GM19238 (cell line): Measurements from ENCODE around the gene CES3.
"Not testable (repeated sequence)": the region's sequence is repeated elsewhere in the genome, so short reads cannot be mapped to it uniquely, and the experiment has no call there.

ENCODE experiments used
- DNase-seq: peaks from one replicate; pipeline ENCODE4 v3.0.0; 2011; ENCODE audit warnings: low spot score; ENCODE audit not compliant: insufficient read length

The CES3 gene

DNA sequence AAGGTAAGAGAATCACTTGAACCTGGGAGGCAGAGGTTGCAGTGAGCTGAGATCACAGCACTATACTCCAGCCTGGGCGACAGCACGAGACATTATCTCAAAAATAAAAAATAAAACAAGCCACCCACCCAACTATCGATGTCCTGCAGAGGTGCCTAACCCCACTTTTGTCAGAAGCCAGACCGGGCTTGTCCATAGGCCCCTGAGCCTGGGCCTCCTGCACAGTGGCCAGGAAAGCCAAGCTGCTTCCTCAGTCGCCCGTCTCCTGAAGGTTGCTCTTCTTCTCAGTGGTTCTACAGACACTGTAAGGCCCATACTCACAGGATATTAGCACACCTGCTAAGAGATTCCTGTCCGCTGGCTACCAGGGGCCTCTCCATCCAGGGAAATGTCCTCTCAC is 14.5 kb upstream of the CES3 start:
- DNase-seq, result no peak

- DNase-seq, result no peak
These were observed 14.1 kb upstream of the CES3 start for GRCh38 chr16:66946974-66947301.

GRCh38 chr16:66947302-66948065 is 13.6 kb upstream of the CES3 start:
- peak; percentile 73 for DNase-seq

DNA sequence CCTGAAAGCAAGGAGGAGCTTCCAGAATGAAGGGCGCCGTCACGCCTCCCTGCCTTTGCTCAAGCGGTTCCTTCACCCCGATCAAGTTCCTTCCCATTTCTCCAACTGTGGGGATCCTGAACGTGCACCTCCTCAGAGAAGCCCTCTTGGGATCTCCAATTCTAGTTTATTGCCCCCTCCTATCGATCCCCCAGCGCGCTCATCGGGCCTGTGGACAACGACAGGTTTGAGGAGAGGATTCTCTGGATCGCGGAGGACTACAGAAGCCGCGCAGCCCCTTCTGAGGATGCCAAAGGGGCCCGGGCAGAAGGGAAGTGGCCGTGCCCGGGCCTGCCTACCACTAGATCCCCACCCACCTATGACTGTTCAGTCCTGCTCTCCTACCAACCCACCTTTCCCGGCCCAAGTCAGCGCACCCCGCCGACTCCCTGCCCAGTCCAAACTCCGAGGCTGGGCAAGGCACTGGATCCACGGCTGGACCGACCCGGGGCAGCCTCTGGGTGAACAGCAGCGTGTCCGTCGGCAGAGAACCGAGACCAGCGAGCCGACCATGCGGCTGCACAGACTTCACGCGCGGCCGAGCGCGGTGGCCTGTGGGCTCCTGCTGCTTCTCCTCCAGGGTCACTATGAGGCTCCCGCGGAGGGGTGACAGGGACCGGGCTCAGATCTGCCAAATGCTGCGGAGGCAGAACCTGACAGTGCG is 12.8 kb upstream of the CES3 start:
- DNase-seq, result no peak

GRCh38 chr16:66948837-66949225 is 12.2 kb upstream of the CES3 start:
- no peak for DNase-seq

DNA sequence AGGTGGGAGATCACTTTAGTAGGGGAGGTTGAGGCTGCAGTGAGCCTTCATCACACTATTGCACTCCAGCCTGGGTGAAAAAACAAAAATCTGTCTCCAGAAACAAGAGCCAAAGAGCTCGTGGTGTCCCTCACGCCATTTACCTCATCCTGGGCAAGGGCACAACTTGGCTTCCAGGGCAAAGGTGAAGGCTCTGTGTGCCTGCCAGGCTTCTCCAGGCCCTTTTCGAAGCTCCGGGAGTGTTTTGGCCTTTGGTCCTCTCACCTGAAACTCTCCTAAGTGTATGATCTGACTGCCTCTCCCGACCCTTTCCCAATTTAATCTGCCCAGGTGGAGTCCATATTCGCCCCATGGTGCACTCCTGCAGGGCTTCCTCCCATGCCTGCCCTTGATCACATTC is 11.6 kb upstream of the CES3 start:
- no peak for DNase-seq

DNA sequence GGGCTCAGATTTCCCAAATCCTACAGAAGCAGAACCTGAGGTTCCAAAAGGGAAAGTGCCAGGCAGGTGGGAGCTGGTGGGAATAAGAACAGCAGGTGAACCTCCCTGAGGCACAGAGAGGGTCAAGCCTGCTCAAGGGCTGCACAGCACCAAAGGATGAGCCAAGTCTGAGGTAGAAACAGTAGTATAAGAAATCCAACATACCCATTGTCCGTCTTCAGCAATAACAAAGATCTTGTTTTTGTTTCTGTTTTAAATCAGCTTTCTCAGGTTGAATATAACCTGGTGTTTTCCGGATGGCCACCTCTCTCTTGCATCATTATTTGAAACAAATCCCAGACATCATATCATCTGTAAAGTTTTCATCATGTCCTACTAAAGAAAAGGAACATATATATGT is 10.6 kb upstream of the CES3 start:
- no peak for DNase-seq

GRCh38 chr16:66950971-66951790 is 9.9 kb upstream of the CES3 start:
- no peak for DNase-seq

GRCh38 chr16:66952430-66953110 is 8.5 kb upstream of the CES3 start:
- no peak for DNase-seq

DNA sequence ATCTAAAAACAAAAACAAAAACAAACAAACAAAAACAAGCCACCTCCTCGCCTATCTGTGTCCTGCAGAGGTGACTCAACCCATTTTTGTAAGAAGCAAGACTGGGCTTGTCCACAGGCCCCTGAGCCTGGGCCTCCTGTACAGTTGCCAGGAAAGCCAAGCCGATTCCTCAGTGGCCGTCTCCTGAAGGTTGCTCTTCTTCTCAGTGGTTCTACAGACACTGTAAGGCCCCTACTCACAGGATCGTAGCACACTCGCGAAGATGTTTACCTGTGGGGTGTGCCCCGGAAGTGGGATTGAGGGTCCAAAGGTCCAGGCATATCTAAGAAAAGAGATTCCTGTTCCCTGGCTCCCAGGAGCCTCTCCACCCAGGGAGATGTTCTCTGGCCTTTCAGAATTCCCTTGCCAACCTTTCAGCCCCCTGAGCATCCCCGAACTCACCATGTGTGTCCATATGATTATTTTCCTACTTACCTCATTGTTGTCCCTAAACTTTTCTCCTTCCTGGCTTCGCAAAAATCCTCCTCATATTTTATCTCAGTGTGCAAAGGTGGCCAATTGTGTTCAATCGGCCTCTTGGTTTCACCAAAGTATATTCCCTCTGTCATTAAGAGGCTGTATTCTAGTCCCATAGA is 7.5 kb upstream of the CES3 start:
- no peak for DNase-seq

DNA sequence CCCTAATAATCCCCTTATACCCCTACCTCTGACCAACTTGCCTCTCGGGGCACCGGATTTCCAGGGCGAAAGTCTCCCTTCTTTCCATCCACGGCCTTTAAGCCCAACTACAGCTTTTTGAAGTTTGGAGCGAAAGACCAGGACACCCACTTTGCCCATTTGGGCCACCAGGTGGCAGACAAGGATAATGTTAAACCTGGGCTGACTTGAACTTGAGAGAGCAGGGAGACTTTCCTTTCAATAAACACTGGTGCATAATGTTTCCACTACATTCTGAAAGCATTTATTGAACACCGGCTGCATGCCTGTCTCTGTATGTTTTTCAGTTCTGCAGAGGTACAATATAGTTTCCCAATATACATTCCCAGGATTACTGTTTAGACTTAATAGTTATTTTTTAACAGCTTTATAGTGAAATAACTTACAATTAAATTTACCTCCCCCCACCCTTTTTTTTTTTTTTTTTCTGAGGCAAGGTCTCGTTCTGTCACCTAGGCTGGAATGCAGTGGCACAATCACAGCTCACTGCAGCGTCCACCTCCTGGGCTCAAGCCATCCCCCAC is 6.9 kb upstream of the CES3 start:
- peak; percentile 57 for DNase-seq

GRCh38 chr16:66955363-66956153 is 5.5 kb upstream of the CES3 start:
- not testable (repeated sequence) for DNase-seq

DNA sequence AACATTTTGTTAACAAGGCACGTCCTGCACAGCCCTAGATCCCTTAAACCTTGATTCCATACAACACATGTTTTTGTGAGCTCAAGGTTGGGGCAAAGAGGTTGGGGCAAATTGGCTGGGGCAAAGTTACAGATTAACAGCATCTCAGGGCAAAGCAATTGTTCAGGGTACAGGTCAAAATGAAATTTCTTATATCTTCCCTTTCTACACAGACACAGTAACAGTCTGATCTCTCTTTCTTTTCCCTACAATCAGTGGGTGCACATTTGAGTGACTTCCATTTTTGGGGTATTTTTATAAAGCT is 5.0 kb upstream of the CES3 start:
- not testable (repeated sequence) for DNase-seq

- no peak for DNase-seq
These were observed 2.0 kb upstream of the CES3 start for GRCh38 chr16:66958857-66959703.

DNA sequence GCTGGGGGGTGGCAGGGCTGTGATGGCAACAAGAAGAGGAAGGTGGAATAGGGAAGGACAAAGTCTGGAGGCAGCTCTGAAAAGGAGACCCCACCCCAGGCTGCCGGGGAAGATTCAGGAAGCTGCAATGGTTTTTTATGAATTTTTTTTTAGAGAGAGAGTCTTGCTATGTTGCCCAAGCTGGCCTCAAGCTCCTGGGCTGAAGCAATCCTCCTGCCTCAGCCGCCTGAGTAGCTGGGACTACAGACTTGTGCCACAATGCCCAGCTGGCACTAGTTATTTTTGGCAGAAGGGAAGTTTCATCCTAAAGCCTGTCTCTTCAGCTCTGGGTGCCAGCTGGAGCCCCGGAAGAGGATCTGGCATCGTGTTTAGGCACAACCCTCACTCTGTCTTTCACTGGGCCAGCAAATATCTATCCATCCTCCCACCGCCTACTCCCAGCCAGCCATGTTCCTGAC is 1.3 kb upstream of the CES3 start:
- no peak for DNase-seq

GRCh38 chr16:66960270-66960669 is 796 bp upstream of the CES3 start:
- no peak for DNase-seq

DNA sequence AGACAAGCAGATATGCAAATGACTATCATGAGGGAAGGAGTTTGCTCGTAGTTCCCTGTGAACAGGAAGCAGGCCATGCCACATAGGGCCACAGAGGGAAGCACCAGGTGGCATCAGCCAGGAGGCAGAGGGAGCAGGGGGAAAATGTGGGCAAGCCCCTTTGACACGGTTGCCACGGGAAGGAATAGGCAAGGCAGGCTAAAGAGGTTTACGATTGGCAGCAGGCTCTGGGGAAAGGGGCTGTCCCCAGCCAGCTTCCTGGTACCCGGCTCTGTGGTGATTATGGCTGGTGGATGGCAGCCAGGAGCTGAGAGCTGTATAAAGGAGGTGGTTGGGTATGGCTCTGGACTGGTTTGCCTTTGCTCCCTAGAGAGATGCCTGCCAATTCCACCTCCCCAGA is 848 bp downstream of the CES3 start:
- DNase-seq, result no peak

GRCh38 chr16:66964049-66964448 is 3.0 kb downstream of the CES3 start:
- no peak for DNase-seq

GRCh38 chr16:66968847-66969246 is 7.8 kb downstream of the CES3 start:
- DNase-seq, result no peak
